GM18951 (cell line): ENCODE results near the gene ZNF354B.
"Not testable (repeated sequence)": the region's sequence is repeated elsewhere in the genome, so short reads cannot be mapped to it uniquely, and the experiment has no call there.

Experiments used
- POLR2A ChIP-seq: IDR thresholded peaks from 4 replicates; pipeline ENCODE4 v1.6.1; 2011; ENCODE audit warnings: mild to moderate bottlenecking; ENCODE audit not compliant: insufficient read length, insufficient read depth; ENCODE audit errors: extremely low read depth
- in situ Hi-C: fragments of 300-500 bp; cut with MboI; formaldehyde crosslinking; loops from one replicate; pipeline ENCODE4 v1.12.0; 2022; ENCODE audit warnings: low sequenced_read_pairs, mixed read lengths, inconsistent platforms; ENCODE audit not compliant: unreplicated experiment

The ZNF354B gene

DNA sequence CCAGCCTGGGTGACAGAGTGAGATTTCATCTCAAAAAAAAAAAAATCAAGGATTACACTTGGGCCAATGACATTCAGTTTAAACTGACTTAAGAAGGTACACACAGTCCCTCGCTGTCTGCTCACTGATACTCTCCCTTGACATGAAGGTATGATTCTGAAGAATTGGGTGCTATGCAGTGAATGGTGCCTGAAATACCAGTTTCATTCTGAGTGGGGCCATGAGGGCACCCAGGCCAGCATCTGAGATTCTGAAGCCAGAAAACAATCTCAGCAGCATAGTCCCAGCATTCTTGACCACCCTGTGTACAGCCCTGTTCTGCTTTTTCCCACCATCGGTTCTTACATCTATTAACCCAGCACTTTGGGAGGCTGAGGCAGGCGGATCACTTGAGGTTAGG, 7.8 kb upstream of the ZNF354B start:
- in situ Hi-C loops, result no loop called here
- TF ChIP-seq POLR2A, result no peak

- in situ Hi-C loops, result no loop called here
- TF ChIP-seq POLR2A, result no peak
Measured at GRCh38 chr5:178854284-178854683, 5.5 kb upstream of the ZNF354B start.

GRCh38 chr5:178860615-178861014, 862 bp downstream of the ZNF354B start:
- in situ Hi-C loops, result not testable (repeated sequence)

DNA sequence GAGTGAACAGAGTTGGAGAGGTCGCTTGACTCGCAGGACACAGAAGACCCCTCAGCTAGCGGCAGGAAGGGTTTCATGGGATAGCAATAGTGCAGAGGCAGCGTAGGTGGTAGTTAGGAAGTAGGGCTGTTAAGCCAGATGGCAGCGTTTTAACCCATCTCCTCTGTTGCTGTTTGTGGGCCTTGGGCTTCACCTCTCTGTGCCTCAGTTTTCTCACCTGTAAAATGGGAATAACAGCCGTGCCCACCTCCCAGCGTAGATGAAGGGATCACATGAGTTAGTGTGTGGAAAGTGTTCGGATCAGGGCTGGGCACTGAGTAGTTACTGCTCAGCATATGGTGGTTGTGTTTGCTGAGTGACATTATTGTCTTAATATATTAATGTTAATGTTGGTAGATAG, 1.9 kb downstream of the ZNF354B start:
- no peak for TF ChIP-seq POLR2A
- in situ Hi-C loops, result no loop called here

- TF ChIP-seq POLR2A, result no peak
- in situ Hi-C loops, result loop anchor here (5.0 kb wide), 1 partner anchor 140 kb away; no protein-coding TSS in a partner anchor
Measured at GRCh38 chr5:178866946-178867345, 7.2 kb downstream of the ZNF354B start.

- in situ Hi-C loops, result loop anchor here (5.0 kb wide), 1 partner anchor 142 kb away; no protein-coding TSS in a partner anchor
- TF ChIP-seq POLR2A, result no peak
Measured at GRCh38 chr5:178869577-178869976, 9.8 kb downstream of the ZNF354B start.

DNA sequence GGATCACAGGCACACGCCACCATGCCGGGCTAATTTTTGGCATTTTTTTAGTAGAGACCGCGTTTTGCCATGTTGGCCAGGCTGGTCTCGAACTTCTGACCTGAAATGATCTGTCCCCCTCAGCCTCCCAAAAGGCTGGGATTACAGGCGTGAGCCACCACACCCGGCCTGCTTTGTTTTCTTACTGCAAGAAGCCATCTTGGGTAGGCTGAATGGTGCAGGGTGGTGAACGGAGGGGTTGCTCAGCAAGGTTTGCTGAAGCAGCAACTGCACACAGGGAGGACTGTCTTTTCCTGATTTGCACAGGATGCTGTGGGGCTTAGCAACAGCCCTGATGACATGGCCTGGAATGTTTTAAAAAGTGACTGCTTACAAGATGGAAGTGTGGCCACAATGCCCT, 10.7 kb downstream of the ZNF354B start:
- in situ Hi-C loops, result no loop called here
- TF ChIP-seq POLR2A, result no peak

DNA sequence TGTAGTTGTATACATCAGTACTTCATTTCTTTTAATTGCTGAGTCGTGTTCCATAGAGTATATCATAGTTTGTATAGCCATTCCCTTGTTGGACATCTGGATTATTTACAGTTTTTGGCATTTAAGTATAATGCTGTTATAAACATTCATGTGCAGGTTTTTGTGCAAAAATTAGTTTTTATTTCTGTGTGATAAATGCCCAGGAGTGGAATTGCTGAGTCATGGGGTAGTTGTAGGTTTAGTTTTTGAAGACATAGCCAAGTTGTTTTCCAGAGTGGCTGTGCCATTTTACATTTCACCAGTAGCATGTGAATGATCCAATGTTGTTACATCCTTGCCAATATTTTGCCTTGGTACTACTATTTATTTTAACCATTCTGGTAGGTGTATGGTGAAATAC, 12.5 kb downstream of the ZNF354B start:
- no peak for TF ChIP-seq POLR2A
- in situ Hi-C loops, result no loop called here

DNA sequence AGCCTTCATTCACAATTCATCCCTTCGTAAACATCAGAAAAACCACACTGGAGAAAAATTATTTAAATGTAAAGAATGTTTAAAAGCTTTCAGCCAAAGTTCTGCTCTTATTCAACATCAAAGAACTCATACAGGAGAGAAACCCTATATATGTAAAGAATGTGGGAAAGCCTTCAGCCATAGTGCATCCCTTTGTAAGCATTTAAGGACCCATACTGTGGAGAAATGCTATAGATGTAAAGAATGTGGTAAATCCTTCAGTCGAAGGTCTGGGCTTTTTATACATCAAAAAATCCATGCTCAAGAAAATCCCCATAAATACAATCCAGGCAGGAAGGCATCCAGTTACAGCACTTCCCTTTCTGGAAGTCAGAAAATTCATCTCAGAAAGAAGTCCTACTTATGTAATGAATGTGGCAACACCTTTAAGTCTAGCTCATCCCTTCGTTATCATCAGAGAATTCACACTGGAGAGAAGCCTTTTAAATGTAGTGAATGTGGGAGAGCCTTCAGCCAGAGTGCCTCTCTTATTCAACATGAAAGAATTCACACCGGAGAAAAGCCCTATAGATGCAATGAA, 23.5 kb downstream of the ZNF354B start:
- in situ Hi-C loops, result not testable (repeated sequence)

- in situ Hi-C loops, result no loop called here
- no peak for TF ChIP-seq POLR2A
Measured at GRCh38 chr5:178883815-178884430, 24.2 kb downstream of the ZNF354B start.

- TF ChIP-seq POLR2A, result no peak
- in situ Hi-C loops, result no loop called here
Measured at GRCh38 chr5:178895615-178896571, 36.1 kb downstream of the ZNF354B start, which contains the start of gene ZFP2. ZFP2 (plus strand) TSS chr5:178895913; CDS start chr5:178931314, 35,401 bp downstream.

DNA sequence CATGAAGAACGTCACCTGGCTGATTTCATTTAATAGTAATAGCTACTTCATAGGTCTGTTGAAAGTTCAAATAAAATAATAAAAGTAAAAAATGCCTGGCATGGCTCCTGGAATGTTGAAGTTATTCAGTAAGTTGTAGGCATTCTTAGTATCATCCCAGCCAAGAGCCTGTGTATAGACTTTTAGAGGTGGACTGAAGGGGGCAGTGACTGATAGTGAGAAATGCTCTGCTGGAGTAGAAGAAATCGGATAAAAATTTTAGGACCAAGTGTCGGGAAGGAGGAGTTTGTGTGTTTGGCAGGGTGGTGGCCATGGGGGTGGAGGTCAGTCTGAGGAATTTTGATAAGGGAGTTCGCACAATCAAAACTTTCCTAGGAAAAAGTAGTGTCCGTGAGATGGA, 39.5 kb downstream of the ZNF354B start:
- no peak for TF ChIP-seq POLR2A
- in situ Hi-C loops, result no loop called here

DNA sequence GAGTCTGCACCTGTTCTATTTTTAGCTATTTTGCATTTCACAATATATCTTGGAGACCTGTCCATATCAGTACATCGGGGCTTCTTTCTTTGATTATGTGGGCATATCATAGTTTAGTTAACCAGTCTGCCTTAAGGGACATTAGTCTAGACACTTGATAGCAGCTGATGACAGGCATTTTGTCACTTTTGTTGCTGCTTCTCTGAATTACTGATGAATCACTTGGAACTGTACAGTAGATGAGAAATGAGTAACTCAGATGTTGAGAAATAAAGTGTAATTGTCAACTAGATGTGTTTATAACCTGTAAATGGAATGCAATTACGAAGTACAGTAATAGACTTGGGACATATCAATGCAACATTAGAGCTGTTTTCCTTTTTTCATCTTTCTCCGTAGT, 43.1 kb downstream of the ZNF354B start:
- TF ChIP-seq POLR2A, result no peak
- in situ Hi-C loops, result no loop called here
